ENCODE results near the gene C11orf68. TPM values are rescaled to one million over a fixed set of nuclear protein-coding genes. Genes with fewer than 3 reads are reported as not detected.

C11orf68 gene
- total and polyA plus RNA-seq, 7 donors, result 52.8 to 98.7 (median 60.7) TPM

- H3K4me3 ChIP-seq, result no peak overlapping the region
- DNase-seq, result no peak
Observed at GRCh38 chr11:65928667-65929066, 9.8 kb upstream of the C11orf68 start.

GRCh38 chr11:65927904-65928397 lies 9.1 kb upstream of the C11orf68 start:
- H3K27ac ChIP-seq, result no peak overlapping the region

More at GRCh38 chr11:65928667-65929066, 9.8 kb upstream of the C11orf68 start:
- Histone ChIP-seq H3K4me1 (no peaks in the 10 kb centered on the region), H3K36me3 (ENCODE audit: insufficient read depth in 1 of 2, low read depth in 1 of 2) (peaks cover 0 to 4% of the 10 kb centered on the region in 2 donors), H3K27me3 (ENCODE audit: insufficient read depth in 3 of 3, low read length in 2 of 3) (no peaks in the 10 kb centered on the region), H3K27ac (no peak overlapping the region), H3K9me3 (no peaks in the 10 kb centered on the region)
- no peak for ATAC-seq
- WGBS, 3 donors, result 60 to 69% (median 69%) methylated on average over 6 of the region's 6 CpGs
- no peak for TF ChIP-seq CTCF (IDR thresholded peaks at IDR 0.05)
- intact Hi-C loops (cut with DNase I), result no loop called here

GRCh38 chr11:65925397-65925796 lies 6.5 kb upstream of the C11orf68 start:
- H3K36me3 ChIP-seq (ENCODE audit: insufficient read depth in 1 of 2, low read depth in 1 of 2), result peaks cover 0 to 34% of the 10 kb centered on the region in 2 donors
- peaks cover 5% of the 10 kb centered on the region for H3K4me1 ChIP-seq
- no peak overlapping the region for H3K4me3 ChIP-seq
- H3K9me3 ChIP-seq, result no peaks in the 10 kb centered on the region
- H3K27ac ChIP-seq, result no peak overlapping the region
- H3K27me3 ChIP-seq (ENCODE audit: insufficient read depth in 3 of 3, low read length in 2 of 3), result no peaks in the 10 kb centered on the region
- intact Hi-C loops (cut with DNase I), result no loop called here
- ATAC-seq, result no peak
- DNase-seq, result no peak
- 71 to 77% (median 76%) methylated on average over 2 of the region's 2 CpGs for WGBS, 3 donors
- no peak for TF ChIP-seq CTCF (IDR thresholded peaks at IDR 0.05)

More at GRCh38 chr11:65927904-65928397, 9.1 kb upstream of the C11orf68 start:
- DNase-seq (no peak), ATAC-seq (no peak)
- no peaks in the 10 kb centered on the region for H3K27me3 ChIP-seq (ENCODE audit: insufficient read depth in 3 of 3, low read length in 2 of 3)
- no peaks in the 10 kb centered on the region for H3K9me3 ChIP-seq
- 55 to 60% (median 55%) methylated on average over 9 of the region's 9 CpGs for WGBS, 3 donors
- TF ChIP-seq CTCF (IDR thresholded peaks at IDR 0.05), result no peak
- no peak overlapping the region for H3K4me3 ChIP-seq
- H3K4me1 ChIP-seq, result no peaks in the 10 kb centered on the region
- intact Hi-C loops (cut with DNase I), result no loop called here
- H3K36me3 ChIP-seq (ENCODE audit: insufficient read depth in 1 of 2, low read depth in 1 of 2), result peaks cover 0 to 10% of the 10 kb centered on the region in 2 donors

GRCh38 chr11:65922565-65922964 lies 3.7 kb upstream of the C11orf68 start:
- TF ChIP-seq CTCF (IDR thresholded peaks at IDR 0.05), result no peak
- Histone ChIP-seq H3K27me3 (ENCODE audit: insufficient read depth in 3 of 3, low read length in 2 of 3) (no peaks in the 10 kb centered on the region), H3K36me3 (ENCODE audit: insufficient read depth in 1 of 2, low read depth in 1 of 2) (peaks cover 0 to 34% of the 10 kb centered on the region in 2 donors), H3K9me3 (no peaks in the 10 kb centered on the region), H3K4me3 (no peak overlapping the region), H3K27ac (no peak overlapping the region), H3K4me1 (peaks cover 14% of the 10 kb centered on the region)
- DNase-seq (no peak), ATAC-seq (no peak)
- intact Hi-C loops (cut with DNase I), result no loop called here
- WGBS, 3 donors, result 75 to 87% (median 77%) methylated on average over 3 of the region's 3 CpGs

GRCh38 chr11:65921876-65922275 lies 3.0 kb upstream of the C11orf68 start:
- H3K27me3 ChIP-seq (ENCODE audit: insufficient read depth in 3 of 3, low read length in 2 of 3), result no peaks in the 10 kb centered on the region
- no peak for DNase-seq
- peaks cover 20% of the 10 kb centered on the region for H3K4me1 ChIP-seq
- H3K36me3 ChIP-seq (ENCODE audit: insufficient read depth in 1 of 2, low read depth in 1 of 2), result peaks cover 0 to 39% of the 10 kb centered on the region in 2 donors
- TF ChIP-seq CTCF (IDR thresholded peaks at IDR 0.05), result no peak
- H3K4me3 ChIP-seq, result no peak overlapping the region
- H3K27ac ChIP-seq, result no peak overlapping the region
- 82 to 91% (median 91%) methylated on average over 7 to 10 of the region's 10 CpGs for WGBS, 3 donors
- H3K9me3 ChIP-seq, result no peaks in the 10 kb centered on the region
- intact Hi-C loops (cut with DNase I), result loop anchor here in 1 of 2 donors (2.0 kb wide), 1 partner anchor 35 kb away; no protein-coding TSS in a partner anchor
- no peak for ATAC-seq
